ENCODE results near the gene SCP2. TPM values are rescaled to one million over a fixed set of nuclear protein-coding genes. Genes with fewer than 3 reads are reported as not detected.
A peak's percentile ranks its signal among the peaks of the same experiment; 100 is the strongest.

Gene SCP2
- total RNA-seq = 26.1 TPM

GRCh38 chr1:52927212-52928014, at the start of gene SCP2:
Gene SCP2 (plus strand): TSS chr1:52927276. CDS start chr1:52927397, 121 bp downstream.
- peak; percentile 43 to 66 (median 46) for DNase-seq (ENCODE audit: low read depth in 2 of 3, low spot score in 2 of 3)

GRCh38 chr1:52877554-52877953, 49.5 kb upstream of the SCP2 start:
- DNase-seq (ENCODE audit: low read depth in 2 of 3, low spot score in 2 of 3) = no peak

- DNase-seq (ENCODE audit: low read depth in 2 of 3, low spot score in 2 of 3) = no peak
These were observed 46.9 kb upstream of the SCP2 start for GRCh38 chr1:52880206-52880605.

GRCh38 chr1:52887483-52887882, 39.6 kb upstream of the SCP2 start:
- no peak for DNase-seq (ENCODE audit: low read depth in 2 of 3, low spot score in 2 of 3)

GRCh38 chr1:52892424-52893215, 34.5 kb upstream of the SCP2 start:
- DNase-seq (ENCODE audit: low read depth in 2 of 3, low spot score in 2 of 3) = no peak

GRCh38 chr1:52899445-52899894, 27.6 kb upstream of the SCP2 start:
- no peak for DNase-seq (ENCODE audit: low read depth in 2 of 3, low spot score in 2 of 3)

- DNase-seq (ENCODE audit: low read depth in 2 of 3, low spot score in 2 of 3) = no peak
These were observed 26.7 kb upstream of the SCP2 start for GRCh38 chr1:52900402-52900801.

GRCh38 chr1:52901384-52901783, 25.7 kb upstream of the SCP2 start:
- DNase-seq (ENCODE audit: low read depth in 2 of 3, low spot score in 2 of 3) = no peak

GRCh38 chr1:52904208-52904926, 22.7 kb upstream of the SCP2 start:
- DNase-seq (ENCODE audit: low read depth in 2 of 3, low spot score in 2 of 3) = no peak

GRCh38 chr1:52904927-52905698, 22.0 kb upstream of the SCP2 start:
- DNase-seq (ENCODE audit: low read depth in 2 of 3, low spot score in 2 of 3) = peak in 2 of 3 donors; percentile 37 to 56

GRCh38 chr1:52906135-52906603, 20.9 kb upstream of the SCP2 start:
- DNase-seq (ENCODE audit: low read depth in 2 of 3, low spot score in 2 of 3) = no peak

GRCh38 chr1:52907068-52907811, 19.8 kb upstream of the SCP2 start:
- DNase-seq (ENCODE audit: low read depth in 2 of 3, low spot score in 2 of 3) = no peak

- DNase-seq (ENCODE audit: low read depth in 2 of 3, low spot score in 2 of 3) = no peak
These were observed 19.3 kb upstream of the SCP2 start for GRCh38 chr1:52907812-52908153.

- no peak for DNase-seq (ENCODE audit: low read depth in 2 of 3, low spot score in 2 of 3)
These were observed 15.5 kb upstream of the SCP2 start for GRCh38 chr1:52911541-52911940.

GRCh38 chr1:52913014-52913413, 14.1 kb upstream of the SCP2 start:
- DNase-seq (ENCODE audit: low read depth in 2 of 3, low spot score in 2 of 3) = no peak

- no peak for DNase-seq (ENCODE audit: low read depth in 2 of 3, low spot score in 2 of 3)
These were observed 13.5 kb upstream of the SCP2 start for GRCh38 chr1:52913537-52913936.

GRCh38 chr1:52914463-52914862, 12.6 kb upstream of the SCP2 start:
- DNase-seq (ENCODE audit: low read depth in 2 of 3, low spot score in 2 of 3) = no peak

GRCh38 chr1:52915211-52915854, 11.7 kb upstream of the SCP2 start:
- no peak for DNase-seq (ENCODE audit: low read depth in 2 of 3, low spot score in 2 of 3)

GRCh38 chr1:52915855-52916220, 11.2 kb upstream of the SCP2 start:
- no peak for DNase-seq (ENCODE audit: low read depth in 2 of 3, low spot score in 2 of 3)
